Nephron progenitor cell (in vitro differentiated cells): Measurements from ENCODE around the gene ABL1.

Experiments
- DNase-seq: peaks from one replicate; pipeline ENCODE4 v3.0.0; 2021
- H3K27ac Mint-ChIP-seq: 2 replicates; pipeline ENCODE4 v1.8.0; 2021; ENCODE audit warnings: mild to moderate bottlenecking, moderate library complexity, mixed read lengths
- H3K27me3 Mint-ChIP-seq: 2 replicates; pipeline ENCODE4 v1.8.0; 2021; ENCODE audit warnings: mild to moderate bottlenecking, low read depth, mixed read lengths; ENCODE audit not compliant: poor library complexity
- H3K36me3 Mint-ChIP-seq: 2 replicates; pipeline ENCODE4 v1.8.0; 2021; ENCODE audit warnings: low read depth, mixed read lengths
- H3K4me1 Mint-ChIP-seq: 2 replicates; pipeline ENCODE4 v1.8.0; 2021; ENCODE audit warnings: mixed read lengths
- H3K4me3 Mint-ChIP-seq: 2 replicates; pipeline ENCODE4 v1.8.0; 2021; ENCODE audit warnings: mild to moderate bottlenecking, moderate library complexity, mixed read lengths
- H3K9me3 Mint-ChIP-seq: 2 replicates; pipeline ENCODE4 v1.8.0; 2021; ENCODE audit warnings: mild to moderate bottlenecking, moderate library complexity, mixed read lengths
- TF ChIP-seq, protein P1 (sequence below): fragments of 200-600 bp; sonication (generic); IDR thresholded peaks from 2 replicates; pipeline ENCODE4 v1.5.0; 2021; ENCODE audit warnings: antibody characterized with exemption

ABL1 gene

DNA sequence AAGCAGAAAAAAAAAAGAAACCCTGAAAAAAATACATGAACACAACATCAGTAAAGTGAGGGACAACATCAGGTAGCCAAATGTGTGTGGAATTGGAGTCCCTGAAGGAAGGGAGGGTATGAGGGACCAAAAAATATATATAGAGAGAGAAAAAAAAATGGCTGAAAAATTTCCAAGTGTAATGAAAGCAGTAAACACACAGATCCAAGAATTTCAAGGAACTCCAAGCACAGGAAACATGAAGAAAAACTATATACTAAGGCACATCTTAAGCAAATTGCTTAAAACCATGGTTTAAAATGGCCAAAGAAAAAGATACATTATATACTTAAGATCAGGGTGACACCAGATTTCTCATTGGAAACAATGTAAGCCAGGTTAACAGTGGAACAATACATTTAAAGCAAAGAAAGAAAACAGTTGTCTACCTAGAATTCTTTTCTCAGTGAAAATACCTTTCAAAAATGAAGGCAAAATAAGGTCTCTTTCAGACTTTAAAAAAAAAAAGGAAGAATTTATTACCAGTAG is 24.4 kb upstream of the ABL1 start:
- Mint-ChIP-seq H3K27me3 (peaks cover 6% of the 10 kb centered on the region), H3K36me3 (peaks cover 32% of the 10 kb centered on the region), H3K27ac (no peak overlapping the region), H3K9me3 (peaks cover 39% of the 10 kb centered on the region), H3K4me3 (no peak overlapping the region), H3K4me1 (peaks cover 21% of the 10 kb centered on the region)
- no peak for DNase-seq
- TF ChIP-seq, protein P1, sequence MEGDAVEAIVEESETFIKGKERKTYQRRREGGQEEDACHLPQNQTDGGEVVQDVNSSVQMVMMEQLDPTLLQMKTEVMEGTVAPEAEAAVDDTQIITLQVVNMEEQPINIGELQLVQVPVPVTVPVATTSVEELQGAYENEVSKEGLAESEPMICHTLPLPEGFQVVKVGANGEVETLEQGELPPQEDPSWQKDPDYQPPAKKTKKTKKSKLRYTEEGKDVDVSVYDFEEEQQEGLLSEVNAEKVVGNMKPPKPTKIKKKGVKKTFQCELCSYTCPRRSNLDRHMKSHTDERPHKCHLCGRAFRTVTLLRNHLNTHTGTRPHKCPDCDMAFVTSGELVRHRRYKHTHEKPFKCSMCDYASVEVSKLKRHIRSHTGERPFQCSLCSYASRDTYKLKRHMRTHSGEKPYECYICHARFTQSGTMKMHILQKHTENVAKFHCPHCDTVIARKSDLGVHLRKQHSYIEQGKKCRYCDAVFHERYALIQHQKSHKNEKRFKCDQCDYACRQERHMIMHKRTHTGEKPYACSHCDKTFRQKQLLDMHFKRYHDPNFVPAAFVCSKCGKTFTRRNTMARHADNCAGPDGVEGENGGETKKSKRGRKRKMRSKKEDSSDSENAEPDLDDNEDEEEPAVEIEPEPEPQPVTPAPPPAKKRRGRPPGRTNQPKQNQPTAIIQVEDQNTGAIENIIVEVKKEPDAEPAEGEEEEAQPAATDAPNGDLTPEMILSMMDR = no peak

GRCh38 chr9:130815242-130815808 is 19.7 kb upstream of the ABL1 start:
- Mint-ChIP-seq H3K4me3 (no peak overlapping the region), H3K4me1 (peaks cover 18% of the 10 kb centered on the region), H3K36me3 (peaks cover 28% of the 10 kb centered on the region), H3K9me3 (peaks cover 34% of the 10 kb centered on the region), H3K27me3 (peaks cover 6% of the 10 kb centered on the region), H3K27ac (peak overlapping the region; percentile 81)
- TF ChIP-seq, protein P1 = no peak
- DNase-seq = no peak

DNA sequence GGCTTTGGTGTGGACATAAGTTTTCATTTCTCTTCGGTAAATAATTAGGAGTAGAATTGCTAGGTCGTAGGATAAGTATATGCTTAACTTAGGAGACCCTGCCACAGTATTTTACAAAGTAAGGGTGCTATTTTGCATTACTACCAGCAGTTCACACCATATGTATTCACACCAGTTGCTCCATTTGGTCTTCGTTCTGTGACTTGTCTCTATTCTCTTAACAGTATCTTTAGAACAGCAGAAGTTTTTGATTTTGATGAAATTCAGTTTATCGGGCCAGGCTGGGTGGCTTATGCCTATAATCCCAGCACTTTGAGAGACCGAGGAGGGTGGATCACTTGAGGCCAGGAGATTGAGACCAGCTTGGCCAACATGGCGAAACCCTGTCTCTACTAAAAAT is 17.1 kb upstream of the ABL1 start:
- no peak overlapping the region for H3K4me3 Mint-ChIP-seq

GRCh38 chr9:130820135-130820738 is 14.8 kb upstream of the ABL1 start:
- Mint-ChIP-seq H3K4me3 (no peak overlapping the region), H3K4me1 (peaks cover 54% of the 10 kb centered on the region), H3K9me3 (peaks cover 12% of the 10 kb centered on the region), H3K27ac (peak overlapping the region; percentile 33), H3K36me3 (peaks cover 12% of the 10 kb centered on the region), H3K27me3 (peaks cover 2% of the 10 kb centered on the region)
- no peak for DNase-seq
- TF ChIP-seq, protein P1 = no peak

More for the DNA sequence above, 17.1 kb upstream of the ABL1 start:
- Mint-ChIP-seq H3K27me3 (peaks cover 2% of the 10 kb centered on the region), H3K36me3 (peaks cover 17% of the 10 kb centered on the region), H3K4me1 (peaks cover 33% of the 10 kb centered on the region), H3K27ac (no peak overlapping the region), H3K9me3 (peaks cover 16% of the 10 kb centered on the region)
- TF ChIP-seq, protein P1 = no peak
- DNase-seq = no peak

DNA sequence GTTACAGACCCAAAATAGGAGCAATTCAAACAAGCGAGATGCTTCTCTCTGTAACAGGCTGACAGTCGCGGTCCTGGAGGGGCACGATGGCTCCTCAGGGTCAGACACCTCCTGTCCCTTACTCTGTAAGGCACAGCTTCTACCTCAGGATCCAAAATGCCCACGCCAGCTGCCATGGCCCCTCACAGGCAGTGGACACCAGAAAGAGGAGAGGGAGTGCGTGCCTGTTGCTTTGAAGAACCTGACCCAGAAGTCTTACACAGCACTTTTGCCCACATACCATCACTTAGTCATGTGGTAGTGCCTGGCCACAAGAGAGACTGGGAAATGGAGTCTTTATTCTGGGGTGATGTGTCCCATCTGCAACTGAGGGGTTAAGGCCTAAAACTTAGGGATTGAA is 11.6 kb upstream of the ABL1 start:
- H3K9me3 Mint-ChIP-seq = peaks cover 20% of the 10 kb centered on the region
- H3K4me3 Mint-ChIP-seq = peak overlapping the region; percentile 67
- peaks cover 61% of the 10 kb centered on the region for H3K4me1 Mint-ChIP-seq
- DNase-seq = no peak
- TF ChIP-seq, protein P1 = no peak
- H3K36me3 Mint-ChIP-seq = peaks cover 19% of the 10 kb centered on the region
- peak overlapping the region; percentile 100 for H3K27ac Mint-ChIP-seq
- peaks cover 2% of the 10 kb centered on the region for H3K27me3 Mint-ChIP-seq

DNA sequence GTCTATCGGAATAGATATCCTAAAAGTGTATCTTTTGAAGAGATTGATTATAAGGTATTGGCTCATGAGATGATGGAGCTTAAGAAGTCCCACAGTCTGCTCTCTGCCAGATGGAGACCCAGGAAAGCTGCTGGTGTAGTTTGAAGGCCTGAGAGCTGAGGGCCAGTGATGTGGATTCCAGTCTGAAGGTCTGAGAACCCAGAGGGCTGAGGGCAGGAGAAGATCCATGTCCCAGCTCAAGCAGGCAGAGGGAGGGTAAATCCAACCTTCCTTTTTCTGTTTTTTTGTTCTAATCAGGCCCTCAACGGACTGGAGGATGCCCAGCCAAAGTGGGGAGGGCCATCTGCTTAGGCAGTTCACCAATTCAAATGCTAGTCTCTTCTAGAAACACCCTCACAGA is 11.0 kb upstream of the ABL1 start:
- Mint-ChIP-seq H3K27me3 (peaks cover 2% of the 10 kb centered on the region), H3K9me3 (peaks cover 27% of the 10 kb centered on the region), H3K4me3 (peak overlapping the region; percentile 67), H3K36me3 (peaks cover 24% of the 10 kb centered on the region), H3K4me1 (peaks cover 61% of the 10 kb centered on the region), H3K27ac (peak overlapping the region; percentile 100)
- DNase-seq = no peak
- TF ChIP-seq, protein P1 = no peak
